CMK (cell line): ENCODE data around the gene INTS14.

Experiments used
- DNase-seq: peaks from one replicate; pipeline ENCODE4 v3.0.0-alpha.2; 2010; ENCODE audit warnings: low read depth

Gene INTS14

DNA sequence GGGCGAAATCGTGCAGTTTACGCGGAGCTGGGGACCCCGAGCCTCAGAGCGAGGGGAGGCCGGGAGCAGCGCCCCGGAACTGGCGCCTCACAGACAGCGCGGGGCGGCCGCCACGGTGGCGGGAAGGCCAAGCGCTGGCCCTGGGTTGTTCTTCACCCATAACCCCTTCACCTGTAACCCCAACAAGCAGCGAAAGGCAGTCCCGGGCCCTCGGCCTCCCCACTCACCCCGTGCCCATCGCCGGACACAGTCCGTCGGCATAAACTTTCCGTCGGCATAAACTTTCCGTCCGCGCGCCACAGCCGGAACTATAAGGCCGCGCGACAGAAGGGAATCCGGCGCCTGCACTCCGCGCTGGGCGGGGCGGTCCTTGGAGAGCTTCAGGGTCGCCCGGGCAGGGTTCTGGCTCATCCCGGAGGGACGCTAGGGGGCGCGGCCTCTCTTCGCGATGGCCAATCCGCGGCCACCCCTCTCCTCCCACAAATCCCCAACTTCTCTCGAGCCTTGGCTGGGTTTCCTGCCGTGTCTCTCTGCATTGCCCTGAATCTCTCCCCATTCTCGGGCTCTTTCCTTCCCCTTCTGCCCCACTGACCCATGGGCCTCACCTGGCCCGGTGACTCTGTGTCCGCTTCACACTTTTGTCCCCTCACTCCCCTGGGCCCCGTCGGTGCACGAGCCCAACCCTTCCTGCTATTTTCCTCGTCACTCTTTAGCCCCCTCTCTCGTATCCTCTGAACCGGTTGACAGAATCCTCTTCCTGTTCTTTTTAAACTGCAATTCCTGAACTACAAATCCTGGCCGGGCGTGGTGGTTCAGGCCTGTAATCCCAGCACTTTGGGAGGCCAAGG, at the start of gene INTS14:
INTS14 (minus strand) TSS at position 261 of the 848 bp plus-strand sequence. CDS start 3,751 bp downstream, outside the sequence.
- DNase-seq, result peak; percentile 78

GRCh38 chr15:65659502-65660052, 48.6 kb upstream of the INTS14 start:
- no peak for DNase-seq

- no peak for DNase-seq
These were observed 44.5 kb upstream of the INTS14 start for GRCh38 chr15:65655457-65655856.

DNA sequence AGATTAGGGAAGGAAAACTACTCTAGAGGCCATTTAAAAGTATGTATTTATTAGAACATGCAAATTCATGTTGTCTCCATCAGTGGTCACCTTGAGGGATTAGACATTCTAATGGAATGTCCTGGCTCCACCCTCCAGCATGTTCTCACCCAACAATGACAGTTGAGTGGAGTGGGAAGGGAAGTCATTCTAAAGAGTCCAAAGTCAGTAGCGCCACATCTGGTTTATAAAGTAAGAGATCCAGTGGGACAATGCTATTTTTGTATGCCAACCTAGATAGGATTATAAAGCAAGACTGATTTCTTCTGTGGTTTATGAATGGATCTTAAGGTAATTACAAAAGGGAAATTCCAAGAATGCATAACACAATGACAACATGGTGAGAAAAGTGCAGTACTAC, 44.1 kb upstream of the INTS14 start:
- DNase-seq, result no peak

DNA sequence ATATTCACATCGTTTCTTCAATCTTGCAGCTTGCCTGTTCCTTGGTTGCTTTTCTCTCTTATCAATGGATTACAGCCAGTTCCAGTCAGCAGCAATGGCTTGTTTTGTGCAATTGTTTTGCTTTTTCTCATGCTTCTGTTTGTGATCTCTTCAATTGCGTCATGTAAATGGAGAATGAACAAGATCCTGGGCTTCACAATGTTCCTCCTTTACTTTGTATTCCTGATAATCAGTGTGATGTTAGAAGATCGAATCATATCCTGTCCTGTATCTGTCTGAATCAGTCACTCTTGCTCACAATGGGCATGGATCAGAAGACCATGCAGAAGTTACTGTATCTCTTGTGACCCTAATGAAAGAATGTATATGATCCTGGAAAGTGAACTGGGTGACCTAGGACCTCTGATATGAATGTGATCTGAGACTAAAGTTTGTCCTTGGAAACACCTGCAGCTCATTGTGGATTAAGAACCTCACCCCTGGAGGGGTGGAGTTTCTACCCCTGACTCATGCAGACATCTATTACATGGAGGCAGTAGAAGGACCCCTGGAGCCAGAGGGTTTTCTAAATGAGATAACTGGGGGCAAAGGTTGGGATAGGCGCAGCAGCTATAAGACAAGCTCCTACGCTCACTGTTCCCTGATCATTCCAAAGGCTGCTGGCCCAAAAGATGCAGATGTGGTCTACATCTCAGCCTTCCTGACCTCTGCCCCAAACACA, 43.0 kb upstream of the INTS14 start:
- DNase-seq, result no peak

DNA sequence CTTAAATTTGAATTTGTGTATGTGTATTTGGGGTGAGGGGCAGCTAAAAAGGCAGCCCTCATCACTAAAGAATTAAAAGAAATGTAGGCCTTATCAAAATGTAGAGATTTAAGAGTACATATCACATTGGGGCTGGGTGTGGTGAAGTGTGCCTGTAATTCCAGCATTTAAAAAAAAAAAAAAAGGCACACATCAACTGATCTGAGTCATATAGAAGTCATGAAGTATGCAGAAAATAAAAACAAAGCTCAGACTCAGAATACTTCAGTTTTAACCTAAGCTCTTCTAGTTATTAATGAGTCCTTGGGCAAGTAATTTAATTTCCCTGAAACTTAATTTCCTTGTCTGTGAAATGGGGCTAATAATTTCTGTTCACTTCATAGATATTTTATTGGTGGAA, 42.4 kb upstream of the INTS14 start:
- no peak for DNase-seq

GRCh38 chr15:65651831-65652749, 41.2 kb upstream of the INTS14 start:
- DNase-seq, result no peak

DNA sequence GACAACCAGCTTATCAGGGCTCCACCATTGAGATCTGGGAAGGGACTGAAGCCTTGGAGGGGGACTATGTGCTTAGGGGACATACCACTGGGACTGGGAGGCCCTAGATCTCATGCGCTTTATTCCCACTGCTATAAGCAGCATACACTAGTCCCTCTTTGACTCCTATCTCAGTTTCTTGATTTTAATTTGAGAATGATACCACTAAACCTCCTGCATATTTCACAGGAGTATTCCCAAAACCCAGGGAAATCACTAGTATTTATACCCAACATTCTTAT, 40.1 kb upstream of the INTS14 start:
- no peak for DNase-seq

- DNase-seq, result no peak
These were observed 39.5 kb upstream of the INTS14 start for GRCh38 chr15:65650312-65651041.

GRCh38 chr15:65646486-65646885, 35.6 kb upstream of the INTS14 start:
- DNase-seq, result no peak

DNA sequence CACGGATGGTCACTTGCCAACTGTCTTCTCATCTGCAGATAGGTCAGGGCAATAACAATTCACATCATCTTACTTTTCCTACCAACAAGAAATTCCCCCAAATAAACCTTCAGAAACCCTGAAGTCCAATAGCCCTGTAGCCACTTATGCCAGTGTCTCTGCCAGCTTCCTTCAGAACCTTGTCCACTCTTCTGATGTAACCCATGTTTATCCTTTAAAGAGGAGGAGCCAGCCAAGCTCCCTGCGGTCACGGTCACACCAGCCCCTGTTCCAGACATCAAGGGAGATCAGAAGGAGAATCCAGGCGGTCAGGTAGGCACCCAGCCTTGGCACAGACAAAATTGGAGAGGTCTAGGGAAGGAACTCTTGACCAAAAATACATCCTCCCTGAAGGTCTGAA, 34.5 kb upstream of the INTS14 start:
- no peak for DNase-seq

DNA sequence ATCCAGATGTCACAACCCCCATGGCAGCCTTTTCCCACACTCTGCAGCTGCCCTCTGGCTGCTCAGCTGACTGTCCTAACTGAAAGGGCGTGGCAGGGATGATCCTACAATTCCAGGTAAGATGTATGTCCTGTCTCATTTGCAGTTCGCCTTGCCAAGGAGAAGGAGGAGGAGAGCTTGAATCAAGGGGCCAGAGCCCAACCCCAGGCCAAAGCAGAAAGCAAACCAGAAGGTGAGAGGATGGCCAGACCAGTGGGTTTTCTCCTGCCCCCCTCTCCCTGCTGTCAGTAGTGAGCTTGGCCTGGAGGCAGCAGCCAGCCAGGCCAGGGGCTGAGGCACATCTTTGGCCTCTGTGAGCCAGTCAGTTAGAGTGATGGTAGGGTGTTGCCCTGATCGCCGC, 33.4 kb upstream of the INTS14 start:
- no peak for DNase-seq

DNA sequence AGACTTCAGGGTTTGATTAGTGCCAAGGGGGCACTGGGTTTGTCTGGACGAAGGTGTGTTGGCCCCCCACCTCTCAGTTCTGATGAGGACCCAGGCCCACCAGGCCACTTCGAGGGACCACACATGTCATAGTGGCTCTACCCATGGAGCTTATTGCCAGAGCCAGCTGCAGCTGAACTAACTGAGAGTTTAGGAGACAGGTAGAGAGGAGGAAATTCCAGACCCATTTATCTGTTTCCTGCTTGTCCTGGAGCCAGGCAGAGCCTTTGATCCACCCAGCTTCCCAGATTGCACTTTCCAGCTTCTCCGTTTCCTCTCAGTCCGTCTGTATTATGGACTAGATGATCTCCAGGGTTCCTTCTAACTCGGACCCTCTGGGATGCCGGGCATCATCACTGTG, 31.7 kb upstream of the INTS14 start:
- no peak for DNase-seq

- no peak for DNase-seq
These were observed 31.0 kb upstream of the INTS14 start for GRCh38 chr15:65641768-65642475.

GRCh38 chr15:65639509-65639908, 28.6 kb upstream of the INTS14 start:
- no peak for DNase-seq

DNA sequence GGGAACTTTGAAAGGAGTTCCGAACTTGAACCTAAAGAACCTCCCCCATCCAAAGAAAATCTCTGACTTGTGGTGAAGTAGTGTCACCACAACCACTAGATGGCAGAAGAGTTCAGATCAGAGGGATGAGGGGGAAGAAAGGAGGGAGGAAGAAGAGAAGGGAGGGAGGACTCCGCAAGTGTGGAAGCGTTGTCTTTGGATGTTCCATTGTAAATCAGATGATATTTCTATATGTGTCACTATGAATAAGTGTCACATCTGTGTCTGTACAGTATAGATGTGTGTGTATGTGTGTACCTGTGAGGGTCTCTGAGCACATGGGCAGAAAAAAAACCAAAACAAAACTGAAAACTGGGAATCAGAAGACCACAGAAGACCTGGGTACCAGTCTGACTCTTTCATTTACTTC, 27.8 kb upstream of the INTS14 start:
- peak; percentile 37 for DNase-seq

- no peak for DNase-seq
These were observed 27.2 kb upstream of the INTS14 start for GRCh38 chr15:65638109-65638508.

- no peak for DNase-seq
These were observed 23.4 kb upstream of the INTS14 start for GRCh38 chr15:65634356-65634755.

- no peak for DNase-seq
These were observed 22.8 kb upstream of the INTS14 start for GRCh38 chr15:65633752-65634151.

- DNase-seq, result no peak
These were observed 21.9 kb upstream of the INTS14 start for GRCh38 chr15:65632780-65633375.

- no peak for DNase-seq
These were observed 20.6 kb upstream of the INTS14 start for GRCh38 chr15:65631503-65631902.
